Activated CD8-positive, alpha-beta memory T cell treated with anti-CD3 and anti-CD28 coated beads, Interleukin-2, amount 50 U/mL, for 1 hour (primary cell): Measurements from ENCODE around the gene OR4K5.
"Not testable (repeated sequence)": the region's sequence is repeated elsewhere in the genome, so short reads cannot be mapped to it uniquely, and the experiment has no call there.

Experiments
- DNase-seq: peaks from one replicate; pipeline ENCODE4 v3.0.0-alpha.2; 2020; ENCODE audit errors: extremely low read depth

Gene OR4K5, protein sequence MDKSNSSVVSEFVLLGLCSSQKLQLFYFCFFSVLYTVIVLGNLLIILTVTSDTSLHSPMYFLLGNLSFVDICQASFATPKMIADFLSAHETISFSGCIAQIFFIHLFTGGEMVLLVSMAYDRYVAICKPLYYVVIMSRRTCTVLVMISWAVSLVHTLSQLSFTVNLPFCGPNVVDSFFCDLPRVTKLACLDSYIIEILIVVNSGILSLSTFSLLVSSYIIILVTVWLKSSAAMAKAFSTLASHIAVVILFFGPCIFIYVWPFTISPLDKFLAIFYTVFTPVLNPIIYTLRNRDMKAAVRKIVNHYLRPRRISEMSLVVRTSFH

GRCh38 chr14:19920021-19920657, at the start of gene OR4K5:
OR4K5 (plus strand) TSS chr14:19920607; CDS start chr14:19920607, 0 bp downstream.
- no peak for DNase-seq

GRCh38 chr14:19873178-19873577, 47.2 kb upstream of the OR4K5 start:
- DNase-seq = no peak

DNA sequence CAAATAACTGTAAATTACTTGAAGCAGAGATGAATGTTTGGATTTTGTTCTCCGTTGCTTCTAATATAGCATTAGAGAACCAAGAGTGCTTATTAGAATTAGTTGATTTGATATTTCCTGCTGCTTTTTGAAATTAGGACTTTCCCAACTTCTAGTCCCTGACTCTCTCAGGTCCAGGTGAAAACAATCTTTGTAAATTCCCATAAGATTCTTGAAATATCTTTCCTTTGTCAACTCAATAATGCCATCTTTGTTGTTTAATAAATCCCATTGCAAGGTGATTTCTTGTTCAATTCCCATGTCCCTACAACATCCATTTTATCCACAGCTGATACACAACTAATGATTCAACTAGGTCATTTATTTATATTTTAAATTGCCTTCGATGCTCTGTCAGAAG, 45.6 kb upstream of the OR4K5 start, which contains the start of gene OR4K2:
OR4K2 (plus strand) TSS at position 301 of the 400 bp plus-strand sequence. CDS start 1,126 bp downstream, outside the sequence.
- no peak for DNase-seq

GRCh38 chr14:19878029-19878642, 42.3 kb upstream of the OR4K5 start:
- DNase-seq = no peak

GRCh38 chr14:19895282-19895681, 25.1 kb upstream of the OR4K5 start:
- DNase-seq = no peak

- no peak for DNase-seq
These were observed 19.4 kb upstream of the OR4K5 start for GRCh38 chr14:19900999-19901398.

DNA sequence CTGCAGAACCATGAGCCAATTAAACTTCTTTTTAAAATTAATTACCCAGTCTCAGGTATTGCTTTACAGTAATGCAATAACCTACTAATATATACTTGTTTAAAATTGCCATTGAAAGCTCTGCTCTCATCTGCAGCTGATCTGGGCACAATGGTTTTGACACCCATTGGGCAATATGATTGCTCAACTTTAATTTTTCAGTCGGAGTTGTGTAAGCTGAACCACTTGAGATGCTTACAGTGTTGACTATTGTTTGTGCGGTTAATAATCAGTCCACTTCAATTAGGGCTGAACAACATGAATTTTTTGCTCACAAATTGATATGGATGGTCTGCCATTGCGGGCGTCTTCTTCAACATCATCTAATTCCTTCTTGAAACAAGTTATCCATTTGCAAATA, 18.0 kb upstream of the OR4K5 start:
- no peak for DNase-seq

GRCh38 chr14:19906665-19907064, 13.7 kb upstream of the OR4K5 start:
- no peak for DNase-seq

- DNase-seq = no peak
These were observed 9.3 kb upstream of the OR4K5 start for GRCh38 chr14:19911114-19911513.

GRCh38 chr14:19917243-19917642, 3.2 kb upstream of the OR4K5 start:
- DNase-seq = no peak

GRCh38 chr14:19917955-19918518, 2.4 kb upstream of the OR4K5 start:
- DNase-seq = no peak

DNA sequence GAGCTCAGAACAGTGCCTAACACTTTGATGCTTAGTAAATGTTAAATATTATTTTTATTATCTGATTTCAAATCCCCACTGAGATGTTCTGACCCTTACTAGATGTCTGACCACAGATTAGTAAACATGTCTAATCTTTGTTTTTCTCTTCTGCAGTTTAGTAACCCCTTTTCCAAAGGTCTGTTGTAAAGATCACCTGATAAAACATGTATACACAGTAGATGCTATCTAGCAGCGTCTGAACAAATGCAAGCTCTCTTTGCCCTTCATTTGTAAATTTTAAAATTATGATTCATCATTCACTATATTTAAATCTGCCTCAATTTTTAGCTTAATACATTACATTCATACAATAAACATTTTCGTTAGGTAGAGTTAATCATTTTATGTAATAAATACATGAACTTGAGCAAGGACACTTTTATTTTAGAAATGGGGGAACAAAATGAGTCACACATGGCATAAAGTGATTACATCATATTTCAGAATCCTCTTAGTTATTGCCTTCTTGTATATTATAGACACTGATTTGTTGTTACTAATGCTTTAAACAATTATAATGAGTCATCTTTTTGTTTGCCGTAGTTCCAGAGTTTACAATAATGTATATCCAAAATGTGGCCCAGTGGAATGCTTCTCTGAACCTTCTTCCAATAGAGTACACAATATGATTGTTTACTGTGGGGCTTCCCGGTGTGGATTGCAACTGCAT, 1.7 kb upstream of the OR4K5 start:
- DNase-seq = no peak

- DNase-seq = no peak
These were observed 10.2 kb downstream of the OR4K5 start, which contains the start of gene OR4K1 for GRCh38 chr14:19930617-19931016. OR4K1 (plus strand) TSS chr14:19930917; CDS start chr14:19935667, 4,750 bp downstream.

- DNase-seq = no peak
These were observed 21.3 kb downstream of the OR4K5 start for GRCh38 chr14:19941668-19942067.

- no peak for DNase-seq
These were observed 27.1 kb downstream of the OR4K5 start for GRCh38 chr14:19947413-19948090.

GRCh38 chr14:19949218-19949617, 28.8 kb downstream of the OR4K5 start:
- DNase-seq = no peak

DNA sequence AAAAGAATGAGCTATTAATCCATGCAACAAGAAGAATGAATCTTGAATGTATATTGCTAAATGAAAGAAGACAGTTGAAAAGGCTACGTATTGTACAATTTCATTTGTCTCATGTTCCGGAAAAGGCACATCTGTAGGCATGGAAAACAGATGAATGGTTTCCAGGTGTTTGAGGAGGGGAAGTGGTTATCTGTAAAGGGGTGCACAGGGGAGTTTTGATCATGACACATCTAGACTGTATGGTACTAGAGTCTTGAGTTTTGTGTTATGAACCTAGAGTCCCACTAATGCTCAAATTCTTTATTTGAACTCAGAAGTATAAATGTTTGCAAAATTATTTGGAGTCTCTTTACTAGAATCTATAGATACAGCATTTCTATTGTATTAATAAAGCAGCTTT, 49.3 kb downstream of the OR4K5 start:
- not testable (repeated sequence) for DNase-seq
